Left ventricle myocardium inferior (tissue), 1 donor: ENCODE results near the gene HYI. TPM values are rescaled to one million over a fixed set of nuclear protein-coding genes. Genes with fewer than 3 reads are reported as not detected.

Experiments used
- DNase-seq: peaks from one replicate; pipeline ENCODE4 v3.0.0-alpha.2; 2020
- H3K27ac ChIP-seq: fragments of 200-600 bp; replicated peaks from 2 replicates; pipeline ENCODE4 v1.8.0; 2021
- H3K27me3 ChIP-seq: fragments of 200-600 bp; 2 replicates; pipeline ENCODE4 v1.8.0; 2021; ENCODE audit warnings: low read depth
- H3K36me3 ChIP-seq: fragments of 200-600 bp; 2 replicates; pipeline ENCODE4 v1.8.0; 2021
- H3K4me1 ChIP-seq: fragments of 200-600 bp; 2 replicates; pipeline ENCODE4 v1.8.0; 2021
- H3K4me3 ChIP-seq: fragments of 200-600 bp; 2 replicates; pipeline ENCODE4 v1.8.0; 2021; ENCODE audit warnings: mild to moderate bottlenecking, moderate library complexity
- H3K9me3 ChIP-seq: fragments of 200-600 bp; replicated peaks from 2 replicates; pipeline ENCODE4 v1.8.0; 2021
- CTCF ChIP-seq: fragments of 200-600 bp; IDR thresholded peaks from 2 replicates; pipeline ENCODE4 v1.8.0; 2021; ENCODE audit warnings: antibody characterized with exemption, mild to moderate bottlenecking, borderline replicate concordance
- intact Hi-C: fragments of 100-400 bp; cut with micrococcal nuclease; formaldehyde crosslinking; loops from one replicate; pipeline ENCODE4 v1.11.0; 2022
- total RNA-seq: library from RNA; stranded (reverse); fragmentation: NEBNext Ultra II Directional; extraction: Animal tissue kit (Norgen Biotek cat#: 25700); gene quantifications from one replicate; pipeline ENCODE4 v1.2.1, GENCODE V29; 2021
- donor health status: DM: no; HTN: yes; CAD: no; lungs with severe emphysema.

Gene HYI
- total RNA-seq, 1 donor from 2014 or later, result 22.8 TPM

GRCh38 chr1:43421976-43422750 is 31.6 kb downstream of the HYI start:
- TF ChIP-seq CTCF, result no peak
- Histone ChIP-seq H3K36me3 (peaks cover 97% of the 10 kb centered on the region), H3K4me1 (no peaks in the 10 kb centered on the region), H3K27ac (no peak overlapping the region), H3K9me3 (no peaks in the 10 kb centered on the region), H3K4me3 (no peak overlapping the region), H3K27me3 (no peaks in the 10 kb centered on the region)
- intact Hi-C loops, result no loop called here
- DNase-seq, result no peak

DNA sequence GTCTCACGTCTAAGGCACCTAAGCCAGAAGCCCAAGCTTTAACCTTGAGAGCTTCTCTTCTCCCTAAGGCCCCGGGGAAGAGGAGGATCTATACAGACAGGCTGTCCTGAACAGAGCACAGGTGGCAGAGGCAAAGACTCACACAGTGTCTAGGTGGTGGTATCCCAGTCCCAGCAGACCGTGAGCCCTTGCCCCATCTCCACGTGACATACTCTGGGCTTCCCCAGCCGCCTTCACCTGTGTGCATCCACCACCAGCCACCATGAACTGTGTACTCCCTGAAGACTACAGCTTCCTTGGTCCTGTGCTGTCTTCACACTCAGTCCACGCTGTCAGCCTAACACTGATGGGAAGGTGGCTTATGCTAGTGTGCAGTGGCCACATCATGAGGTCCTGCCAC is 32.3 kb downstream of the HYI start:
- intact Hi-C loops, result no loop called here
- no peak overlapping the region for H3K4me3 ChIP-seq
- peaks cover 4% of the 10 kb centered on the region for H3K4me1 ChIP-seq
- H3K27ac ChIP-seq, result no peak overlapping the region
- H3K36me3 ChIP-seq, result peaks cover 97% of the 10 kb centered on the region
- no peak for DNase-seq
- TF ChIP-seq CTCF, result no peak
- H3K27me3 ChIP-seq, result no peaks in the 10 kb centered on the region
- no peaks in the 10 kb centered on the region for H3K9me3 ChIP-seq

GRCh38 chr1:43420874-43421273 is 32.9 kb downstream of the HYI start:
- H3K9me3 ChIP-seq, result no peaks in the 10 kb centered on the region
- no peak overlapping the region for H3K4me3 ChIP-seq
- H3K4me1 ChIP-seq, result peaks cover 9% of the 10 kb centered on the region
- intact Hi-C loops, result no loop called here
- peaks cover 97% of the 10 kb centered on the region for H3K36me3 ChIP-seq
- no peaks in the 10 kb centered on the region for H3K27me3 ChIP-seq
- TF ChIP-seq CTCF, result no peak
- no peak overlapping the region for H3K27ac ChIP-seq
- DNase-seq, result no peak

- DNase-seq, result no peak
- Histone ChIP-seq H3K9me3 (no peaks in the 10 kb centered on the region), H3K27me3 (no peaks in the 10 kb centered on the region), H3K36me3 (peaks cover 96% of the 10 kb centered on the region), H3K4me1 (peaks cover 12% of the 10 kb centered on the region), H3K4me3 (no peak overlapping the region), H3K27ac (no peak overlapping the region)
- TF ChIP-seq CTCF, result no peak
- intact Hi-C loops, result no loop called here
These were observed 33.9 kb downstream of the HYI start for GRCh38 chr1:43419627-43420425.

- Histone ChIP-seq H3K27ac (no peak overlapping the region), H3K4me3 (no peak overlapping the region), H3K9me3 (no peaks in the 10 kb centered on the region), H3K36me3 (peaks cover 86% of the 10 kb centered on the region), H3K27me3 (no peaks in the 10 kb centered on the region), H3K4me1 (peaks cover 12% of the 10 kb centered on the region)
- TF ChIP-seq CTCF, result no peak
- no peak for DNase-seq
- intact Hi-C loops, result no loop called here
These were observed 34.9 kb downstream of the HYI start for GRCh38 chr1:43418858-43419257.
